ENCODE results near the gene EPS8L1.

The EPS8L1 gene

DNA sequence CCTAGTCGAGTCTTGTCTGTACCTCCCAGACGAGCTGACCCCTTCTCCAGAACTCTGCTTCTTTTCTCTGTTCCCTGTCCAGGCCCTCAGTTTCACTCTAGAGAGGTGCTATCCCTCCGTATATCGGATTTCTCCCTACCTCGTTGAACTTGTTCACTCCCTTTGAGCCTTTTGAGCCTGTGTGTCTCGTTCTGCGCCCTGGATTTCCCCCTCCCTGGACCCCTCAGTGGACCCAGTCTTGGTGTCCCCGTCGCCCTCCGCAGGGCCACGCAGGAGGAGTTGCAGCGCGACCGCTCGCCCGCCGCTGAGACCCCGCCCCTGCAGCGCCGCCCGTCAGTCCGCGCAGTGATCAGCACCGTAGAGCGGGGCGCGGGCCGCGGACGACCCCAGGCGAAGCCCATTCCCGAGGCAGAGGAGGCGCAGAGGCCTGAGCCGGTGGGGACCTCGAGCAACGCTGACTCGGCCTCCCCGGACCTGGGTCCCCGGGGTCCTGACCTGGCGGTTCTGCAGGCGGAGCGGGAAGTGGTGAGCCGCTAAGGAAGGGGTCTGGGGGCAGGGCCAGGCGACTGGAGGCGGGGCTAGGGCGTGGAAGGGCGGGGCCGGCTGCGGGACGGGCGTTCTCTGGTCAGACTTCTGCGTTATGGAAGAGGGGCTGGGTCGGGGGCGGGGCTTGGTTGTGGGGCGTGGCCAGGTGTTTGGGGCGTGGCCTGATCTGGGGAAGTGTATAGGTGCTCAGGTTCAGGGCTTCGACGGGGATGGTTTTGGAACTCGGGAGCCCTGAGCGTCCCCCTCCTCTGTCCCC lies 5.5 kb downstream of the EPS8L1 start:
- Histone ChIP-seq H3K79me2 (ENCODE audit: control insufficient read depth, insufficient read depth, low read length, unreplicated experiment) (no peaks in the 10 kb centered on the region), H3K4me3 (ENCODE audit: low read depth, low read length) (peak overlapping the region; percentile 78)

DNA sequence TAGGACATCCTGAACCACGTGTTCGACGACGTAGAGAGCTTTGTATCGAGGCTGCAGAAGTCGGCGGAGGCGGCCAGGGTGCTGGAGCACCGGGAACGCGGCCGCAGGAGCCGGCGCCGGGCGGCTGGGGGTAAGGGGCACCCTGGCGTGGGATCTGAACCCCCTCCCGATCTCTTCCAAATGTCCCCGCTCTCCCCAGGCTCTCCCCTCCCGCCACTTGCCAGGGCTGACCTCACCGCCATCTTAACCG lies 6.0 kb downstream of the EPS8L1 start:
- no peaks in the 10 kb centered on the region for H3K79me2 ChIP-seq (ENCODE audit: control insufficient read depth, insufficient read depth, low read length, unreplicated experiment)
- H3K27ac ChIP-seq (ENCODE audit: low read depth, low read length): no peak overlapping the region
- H3K27me3 ChIP-seq (ENCODE audit: insufficient read depth, low read length): peaks cover 28% of the 10 kb centered on the region
- H3K36me3 ChIP-seq (ENCODE audit: insufficient read depth, low read length): no peaks in the 10 kb centered on the region
- H3K4me1 ChIP-seq (ENCODE audit: control insufficient read depth, insufficient read depth, low read length, unreplicated experiment): no peaks in the 10 kb centered on the region
- H3K4me3 ChIP-seq (ENCODE audit: low read depth, low read length): peak overlapping the region; percentile 56
- H2AFZ ChIP-seq (ENCODE audit: low read length, unreplicated experiment): no peak overlapping the region

More for the DNA sequence above, 5.5 kb downstream of the EPS8L1 start:
- H3K4me1 ChIP-seq (ENCODE audit: control insufficient read depth, insufficient read depth, low read length, unreplicated experiment): no peaks in the 10 kb centered on the region
- H2AFZ ChIP-seq (ENCODE audit: low read length, unreplicated experiment): peak overlapping the region; percentile 55
- no peaks in the 10 kb centered on the region for H3K36me3 ChIP-seq (ENCODE audit: insufficient read depth, low read length)
- no peak overlapping the region for H3K27ac ChIP-seq (ENCODE audit: low read depth, low read length)
- H3K27me3 ChIP-seq (ENCODE audit: insufficient read depth, low read length): peaks cover 25% of the 10 kb centered on the region

DNA sequence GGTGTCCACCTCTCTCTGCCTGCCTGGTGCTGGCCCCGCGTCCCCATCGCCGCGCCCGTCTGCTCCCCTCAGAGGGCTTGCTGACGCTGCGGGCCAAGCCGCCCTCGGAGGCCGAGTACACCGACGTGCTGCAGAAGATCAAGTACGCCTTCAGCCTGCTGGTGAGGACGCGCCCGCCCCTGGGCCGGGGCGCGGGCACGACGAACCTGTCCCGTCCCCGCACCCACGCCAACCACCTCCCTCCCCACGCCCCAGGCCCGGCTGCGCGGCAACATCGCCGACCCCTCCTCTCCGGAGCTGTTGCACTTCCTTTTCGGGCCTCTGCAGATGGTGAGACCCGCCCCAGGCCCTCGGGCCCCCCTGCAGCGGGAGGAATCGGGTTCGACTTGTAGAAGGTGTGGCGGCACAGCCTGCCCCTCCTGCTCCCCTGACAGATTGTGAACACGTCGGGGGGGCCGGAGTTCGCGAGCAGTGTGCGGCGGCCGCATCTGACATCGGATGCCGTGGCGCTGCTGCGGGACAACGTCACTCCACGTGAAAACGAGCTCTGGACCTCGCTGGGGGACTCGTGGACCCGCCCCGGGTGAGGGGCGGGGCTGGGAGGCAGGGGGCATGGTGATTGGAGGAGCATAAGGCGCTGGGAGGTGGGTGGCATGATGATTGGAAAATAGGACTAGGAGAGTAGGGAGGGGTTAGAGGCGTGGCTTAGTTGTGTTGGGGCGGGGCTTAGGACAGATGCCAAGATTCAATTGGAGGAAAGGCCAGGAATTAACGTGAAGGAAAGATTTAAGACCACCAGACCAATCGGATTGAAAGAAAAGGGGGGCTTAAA lies 6.6 kb downstream of the EPS8L1 start:
- H3K4me1 ChIP-seq (ENCODE audit: control insufficient read depth, insufficient read depth, low read length, unreplicated experiment): no peaks in the 10 kb centered on the region
- H3K27ac ChIP-seq (ENCODE audit: low read depth, low read length): no peak overlapping the region
- no peak overlapping the region for H2AFZ ChIP-seq (ENCODE audit: low read length, unreplicated experiment)
- no peaks in the 10 kb centered on the region for H3K79me2 ChIP-seq (ENCODE audit: control insufficient read depth, insufficient read depth, low read length, unreplicated experiment)
- no peaks in the 10 kb centered on the region for H3K36me3 ChIP-seq (ENCODE audit: insufficient read depth, low read length)
- H3K4me3 ChIP-seq (ENCODE audit: low read depth, low read length): peak overlapping the region; percentile 56
- peaks cover 28% of the 10 kb centered on the region for H3K27me3 ChIP-seq (ENCODE audit: insufficient read depth, low read length)

DNA sequence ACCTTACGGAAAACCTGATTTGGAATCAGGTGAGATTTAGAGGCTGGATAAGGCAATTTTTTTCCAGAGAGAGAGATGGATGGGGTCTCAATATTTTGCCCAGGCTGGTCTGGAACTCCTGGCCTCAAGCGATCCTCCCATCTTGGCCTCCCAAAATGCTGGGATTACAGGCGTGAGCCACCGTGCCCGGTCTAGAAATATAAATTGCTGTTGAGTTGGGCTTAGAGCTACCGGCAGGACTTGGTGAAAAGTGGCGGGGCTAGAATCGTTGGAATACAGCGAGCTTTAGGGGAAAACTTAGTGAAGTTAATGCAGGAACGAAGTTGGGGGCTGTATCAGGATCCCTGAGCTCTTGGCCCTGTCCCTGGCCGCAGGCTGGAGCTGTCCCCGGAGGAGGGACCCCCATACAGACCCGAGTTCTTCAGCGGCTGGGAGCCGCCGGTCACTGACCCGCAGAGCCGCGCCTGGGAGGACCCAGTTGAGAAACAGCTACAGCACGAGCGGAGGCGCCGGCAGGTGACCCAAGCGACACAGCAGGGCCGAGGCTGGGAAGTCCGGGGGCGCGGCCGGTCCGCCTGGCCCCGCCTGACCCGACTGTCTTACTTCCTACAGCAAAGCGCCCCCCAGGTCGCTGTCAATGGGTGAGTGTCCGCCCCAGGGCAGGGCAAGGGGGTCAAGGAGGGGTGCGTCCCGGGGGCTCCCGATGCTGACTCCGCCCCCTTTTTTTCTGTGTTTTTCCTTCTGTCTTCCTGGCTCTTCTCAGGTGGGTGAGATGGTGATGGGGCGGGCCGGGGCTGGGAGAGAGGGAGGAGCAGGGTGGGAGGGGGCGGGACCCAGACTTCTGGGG lies 7.6 kb downstream of the EPS8L1 start:
- no peaks in the 10 kb centered on the region for H3K36me3 ChIP-seq (ENCODE audit: insufficient read depth, low read length)
- peaks cover 28% of the 10 kb centered on the region for H3K27me3 ChIP-seq (ENCODE audit: insufficient read depth, low read length)
- no peaks in the 10 kb centered on the region for H3K79me2 ChIP-seq (ENCODE audit: control insufficient read depth, insufficient read depth, low read length, unreplicated experiment)
- no peak overlapping the region for H2AFZ ChIP-seq (ENCODE audit: low read length, unreplicated experiment)
- H3K27ac ChIP-seq (ENCODE audit: low read depth, low read length): no peak overlapping the region
- no peak overlapping the region for H3K4me3 ChIP-seq (ENCODE audit: low read depth, low read length)
- H3K4me1 ChIP-seq (ENCODE audit: control insufficient read depth, insufficient read depth, low read length, unreplicated experiment): peaks cover 4% of the 10 kb centered on the region

DNA sequence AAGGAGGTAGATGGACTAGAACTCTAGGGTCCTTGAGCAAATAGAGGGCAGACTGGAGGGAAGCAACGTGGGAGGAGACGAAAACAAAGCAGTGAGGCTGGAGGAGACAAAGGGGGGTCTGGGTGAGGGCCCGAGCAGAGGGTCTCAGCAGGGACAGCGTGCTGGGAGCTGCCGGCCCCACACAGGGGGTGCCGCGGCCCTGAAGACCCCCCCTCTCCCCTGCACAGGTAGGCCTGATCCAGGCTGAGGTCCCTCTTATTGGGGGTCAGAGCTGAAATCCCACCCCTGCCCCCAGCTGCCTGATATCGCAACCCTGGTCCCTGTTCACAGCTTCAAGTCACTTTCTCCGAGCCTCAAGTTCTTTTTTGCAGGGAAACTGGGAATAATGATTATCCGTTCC lies 8.7 kb downstream of the EPS8L1 start:
- Histone ChIP-seq H2AFZ (ENCODE audit: low read length, unreplicated experiment) (no peak overlapping the region), H3K4me3 (ENCODE audit: low read depth, low read length) (no peak overlapping the region), H3K4me1 (ENCODE audit: control insufficient read depth, insufficient read depth, low read length, unreplicated experiment) (peaks cover 4% of the 10 kb centered on the region)

DNA sequence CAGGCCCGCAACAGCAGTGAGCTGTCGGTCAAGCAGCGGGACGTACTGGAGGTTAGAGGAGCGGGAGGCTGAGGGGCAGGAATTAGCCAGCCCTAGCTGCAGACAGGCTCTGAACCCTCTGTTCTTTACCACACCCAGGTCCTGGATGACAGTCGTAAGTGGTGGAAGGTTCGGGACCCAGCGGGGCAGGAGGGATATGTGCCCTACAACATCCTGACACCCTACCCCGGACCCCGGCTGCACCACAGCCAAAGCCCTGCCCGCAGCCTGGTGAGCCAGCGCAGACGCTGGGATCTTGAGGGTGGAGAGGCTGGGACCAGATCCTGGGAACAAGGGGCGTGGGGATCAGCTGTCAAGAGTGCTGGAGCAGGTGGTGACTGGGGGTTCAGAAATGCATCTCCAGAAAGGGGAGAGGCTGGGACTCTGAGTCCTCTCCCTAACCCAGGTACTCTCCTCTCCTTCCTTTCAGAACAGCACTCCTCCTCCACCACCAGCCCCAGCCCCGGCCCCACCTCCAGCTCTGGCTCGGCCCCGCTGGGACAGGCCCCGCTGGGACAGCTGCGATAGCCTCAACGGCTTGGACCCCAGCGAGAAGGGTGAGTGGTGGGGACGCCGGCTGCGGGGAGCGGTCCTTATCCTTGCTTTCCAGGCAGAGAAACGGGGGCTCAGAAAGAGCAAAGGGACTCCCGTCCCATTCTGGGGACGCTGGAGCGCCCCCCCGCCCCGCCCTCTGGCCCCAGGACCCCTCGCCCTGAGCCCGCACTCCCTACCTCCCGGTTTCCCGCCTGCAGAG lies 10.4 kb downstream of the EPS8L1 start:
- Histone ChIP-seq H3K4me1 (ENCODE audit: control insufficient read depth, insufficient read depth, low read length, unreplicated experiment) (peaks cover 4% of the 10 kb centered on the region), H3K79me2 (ENCODE audit: control insufficient read depth, insufficient read depth, low read length, unreplicated experiment) (no peaks in the 10 kb centered on the region), H3K36me3 (ENCODE audit: insufficient read depth, low read length) (no peaks in the 10 kb centered on the region), H3K4me3 (ENCODE audit: low read depth, low read length) (peak overlapping the region; percentile 72), H2AFZ (ENCODE audit: low read length, unreplicated experiment) (no peak overlapping the region), H3K27me3 (ENCODE audit: insufficient read depth, low read length) (peaks cover 28% of the 10 kb centered on the region), H3K27ac (ENCODE audit: low read depth, low read length) (no peak overlapping the region)

More for the DNA sequence above, 8.7 kb downstream of the EPS8L1 start:
- Histone ChIP-seq H3K36me3 (ENCODE audit: insufficient read depth, low read length) (no peaks in the 10 kb centered on the region), H3K79me2 (ENCODE audit: control insufficient read depth, insufficient read depth, low read length, unreplicated experiment) (no peaks in the 10 kb centered on the region), H3K27ac (ENCODE audit: low read depth, low read length) (no peak overlapping the region), H3K27me3 (ENCODE audit: insufficient read depth, low read length) (peaks cover 28% of the 10 kb centered on the region)

- H3K27ac ChIP-seq (ENCODE audit: low read depth, low read length): no peak overlapping the region
- no peak overlapping the region for H2AFZ ChIP-seq (ENCODE audit: low read length, unreplicated experiment)
- H3K27me3 ChIP-seq (ENCODE audit: insufficient read depth, low read length): peaks cover 23% of the 10 kb centered on the region
- H3K4me1 ChIP-seq (ENCODE audit: control insufficient read depth, insufficient read depth, low read length, unreplicated experiment): peaks cover 4% of the 10 kb centered on the region
- H3K4me3 ChIP-seq (ENCODE audit: low read depth, low read length): peak overlapping the region; percentile 72
- no peaks in the 10 kb centered on the region for H3K36me3 ChIP-seq (ENCODE audit: insufficient read depth, low read length)
- no peaks in the 10 kb centered on the region for H3K79me2 ChIP-seq (ENCODE audit: control insufficient read depth, insufficient read depth, low read length, unreplicated experiment)
These were observed 11.3 kb downstream of the EPS8L1 start for GRCh38 chr19:55086730-55087541.

DNA sequence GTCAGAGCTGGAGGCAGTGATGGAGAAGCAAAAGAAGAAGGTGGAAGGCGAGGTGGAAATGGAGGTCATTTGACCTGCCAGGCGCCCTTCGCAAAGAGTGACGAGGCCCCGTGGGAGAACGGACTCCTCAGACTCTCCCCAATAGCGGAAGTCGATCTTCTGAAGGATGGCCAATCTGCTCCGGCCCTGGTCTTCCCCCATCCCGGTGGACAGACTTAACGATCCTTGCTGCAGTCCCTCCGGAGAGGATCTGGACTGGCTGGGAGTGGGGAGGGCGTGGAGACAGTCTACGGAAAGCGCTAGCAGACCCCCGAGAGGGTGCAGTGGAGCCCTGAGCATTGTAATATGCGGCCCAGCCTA lies 11.9 kb downstream of the EPS8L1 start:
- Histone ChIP-seq H3K27ac (ENCODE audit: low read depth, low read length) (no peak overlapping the region), H3K4me3 (ENCODE audit: low read depth, low read length) (peak overlapping the region; percentile 72), H3K27me3 (ENCODE audit: insufficient read depth, low read length) (peaks cover 18% of the 10 kb centered on the region)

DNA sequence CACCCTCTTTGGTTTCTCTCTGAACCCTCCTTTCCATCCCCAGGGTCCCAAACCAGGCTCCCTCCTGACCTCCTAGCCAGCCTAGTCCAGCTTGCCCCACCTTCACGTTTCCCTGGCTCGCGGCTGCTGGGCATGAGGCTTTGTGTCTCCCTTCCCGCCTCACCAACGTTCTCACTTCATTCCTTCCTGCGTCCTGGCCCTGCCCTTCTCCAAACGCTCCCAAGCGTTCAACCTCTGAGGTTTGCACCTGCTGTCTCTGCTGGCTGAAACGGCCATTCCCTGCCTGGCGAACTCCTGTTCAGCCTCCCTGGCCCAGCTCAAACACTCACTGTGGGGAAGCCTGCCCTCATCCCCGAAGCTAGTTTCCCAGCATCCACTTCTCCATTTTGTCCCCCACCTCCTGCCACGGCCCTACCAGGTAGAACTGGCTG lies 12.4 kb downstream of the EPS8L1 start:
- H3K4me3 ChIP-seq (ENCODE audit: low read depth, low read length): no peak overlapping the region
- H3K27me3 ChIP-seq (ENCODE audit: insufficient read depth, low read length): peaks cover 12% of the 10 kb centered on the region
- H3K4me1 ChIP-seq (ENCODE audit: control insufficient read depth, insufficient read depth, low read length, unreplicated experiment): peaks cover 4% of the 10 kb centered on the region
- H3K27ac ChIP-seq (ENCODE audit: low read depth, low read length): no peak overlapping the region
- H2AFZ ChIP-seq (ENCODE audit: low read length, unreplicated experiment): no peak overlapping the region
- H3K79me2 ChIP-seq (ENCODE audit: control insufficient read depth, insufficient read depth, low read length, unreplicated experiment): no peaks in the 10 kb centered on the region
- H3K36me3 ChIP-seq (ENCODE audit: insufficient read depth, low read length): no peaks in the 10 kb centered on the region

More for the DNA sequence above, 11.9 kb downstream of the EPS8L1 start:
- peaks cover 4% of the 10 kb centered on the region for H3K4me1 ChIP-seq (ENCODE audit: control insufficient read depth, insufficient read depth, low read length, unreplicated experiment)
- H2AFZ ChIP-seq (ENCODE audit: low read length, unreplicated experiment): no peak overlapping the region
- no peaks in the 10 kb centered on the region for H3K79me2 ChIP-seq (ENCODE audit: control insufficient read depth, insufficient read depth, low read length, unreplicated experiment)
- no peaks in the 10 kb centered on the region for H3K36me3 ChIP-seq (ENCODE audit: insufficient read depth, low read length)
